Keratinocyte (primary cell): ENCODE data around the gene KIF21B.

Experiments
- CTCF ChIP-seq, 3 experiments: IDR thresholded peaks in 1 of 3; conservative IDR thresholded peaks in 1 of 3; optimal IDR thresholded peaks in 1 of 3; 2 replicates in 2 of 3; 3 replicates in 1 of 3; pipeline versions ENCODE3 to v1.5.1; 2011; ENCODE audit warnings: low read length in 3 of 3, mild to moderate bottlenecking in 3 of 3, moderate library complexity in 2 of 3, control low read depth in 1 of 3, inconsistent platforms in 1 of 3; ENCODE audit not compliant: insufficient read depth in 2 of 3; ENCODE audit errors: extremely low read depth in 1 of 3
- EZH2 ChIP-seq: IDR thresholded peaks from one replicate; pipeline ENCODE4 v1.6.1; 2012; ENCODE audit warnings: inconsistent platforms, mild to moderate bottlenecking, low read length, moderate library complexity

GRCh38 chr1:201036188-201036842 is 12.8 kb upstream of the KIF21B start:
- TF ChIP-seq CTCF (optimal IDR thresholded peaks at IDR 0.05 in 1 of 3, IDR thresholded peaks at IDR 0.05 in 1 of 3, conservative IDR thresholded peaks at IDR 0.05 in 1 of 3; ENCODE audit: extremely low read depth in 1 of 3, insufficient read depth in 2 of 3, low read length in 3 of 3) (no peak), EZH2 (no peak)
